GM21529 (cell line): ENCODE measurements around the gene UGGT2.
"Not testable (repeated sequence)": the region's sequence is repeated elsewhere in the genome, so short reads cannot be mapped to it uniquely, and the experiment has no call there.

Experiments
- ATAC-seq: cut with Tn5 transposase; IDR thresholded peaks from one replicate; pipeline ENCODE4 v1.9.1; 2021; ENCODE audit not compliant: unreplicated experiment

The UGGT2 gene

DNA sequence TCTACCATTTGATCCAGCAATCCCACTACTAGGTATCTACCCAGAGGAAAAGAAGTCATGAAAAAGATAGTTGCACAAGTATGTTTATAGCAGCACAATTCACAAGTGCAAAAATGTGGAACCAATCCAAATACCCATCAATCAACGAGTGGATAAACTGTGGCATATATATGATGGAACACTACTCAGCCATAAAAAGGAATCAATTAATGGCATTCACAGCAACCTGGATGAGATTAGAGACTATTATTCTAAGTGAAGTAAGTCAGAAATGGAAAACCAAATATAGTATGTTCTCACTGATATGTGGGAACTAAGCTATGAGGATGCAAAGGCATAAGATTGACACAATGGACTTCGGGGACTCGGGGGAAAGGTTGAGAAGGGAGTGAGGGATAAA, 1.3 kb downstream of the UGGT2 start:
- not testable (repeated sequence) for ATAC-seq

DNA sequence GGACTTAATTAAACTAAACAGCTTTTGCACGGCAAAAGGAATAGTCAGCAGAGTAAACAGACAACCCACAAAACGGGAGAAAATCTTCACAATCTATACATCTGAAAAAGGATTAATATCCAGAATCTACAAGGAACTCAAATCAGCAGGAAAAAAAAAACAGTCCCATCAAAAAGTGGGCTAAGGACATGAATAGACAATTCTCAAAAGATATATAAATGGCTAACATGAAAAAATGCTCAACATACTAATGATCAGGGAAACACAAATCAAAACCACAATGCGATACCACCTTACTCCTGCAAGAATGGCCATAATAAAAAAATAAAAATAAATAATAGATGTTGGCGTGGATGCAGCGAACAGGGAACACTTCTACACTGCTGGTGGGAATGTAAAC, 1.7 kb downstream of the UGGT2 start:
- not testable (repeated sequence) for ATAC-seq

DNA sequence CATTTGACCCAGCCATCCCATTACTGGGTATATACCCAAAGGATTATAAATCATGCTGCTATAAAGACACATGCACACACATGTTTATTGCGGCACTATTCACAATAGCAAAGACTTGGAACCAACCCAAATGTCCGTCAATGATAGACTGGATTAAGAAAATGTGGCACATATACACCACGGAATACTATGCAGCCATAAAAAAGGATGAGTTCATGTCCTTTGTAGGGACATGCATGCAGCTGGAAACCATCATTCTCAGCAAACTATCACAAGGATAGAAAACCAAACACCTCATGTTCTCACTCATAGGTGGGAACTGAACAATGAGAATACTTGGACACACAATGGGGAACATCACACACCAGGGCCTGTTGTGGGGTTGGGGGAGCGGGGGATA, 2.2 kb downstream of the UGGT2 start:
- ATAC-seq, result not testable (repeated sequence)

DNA sequence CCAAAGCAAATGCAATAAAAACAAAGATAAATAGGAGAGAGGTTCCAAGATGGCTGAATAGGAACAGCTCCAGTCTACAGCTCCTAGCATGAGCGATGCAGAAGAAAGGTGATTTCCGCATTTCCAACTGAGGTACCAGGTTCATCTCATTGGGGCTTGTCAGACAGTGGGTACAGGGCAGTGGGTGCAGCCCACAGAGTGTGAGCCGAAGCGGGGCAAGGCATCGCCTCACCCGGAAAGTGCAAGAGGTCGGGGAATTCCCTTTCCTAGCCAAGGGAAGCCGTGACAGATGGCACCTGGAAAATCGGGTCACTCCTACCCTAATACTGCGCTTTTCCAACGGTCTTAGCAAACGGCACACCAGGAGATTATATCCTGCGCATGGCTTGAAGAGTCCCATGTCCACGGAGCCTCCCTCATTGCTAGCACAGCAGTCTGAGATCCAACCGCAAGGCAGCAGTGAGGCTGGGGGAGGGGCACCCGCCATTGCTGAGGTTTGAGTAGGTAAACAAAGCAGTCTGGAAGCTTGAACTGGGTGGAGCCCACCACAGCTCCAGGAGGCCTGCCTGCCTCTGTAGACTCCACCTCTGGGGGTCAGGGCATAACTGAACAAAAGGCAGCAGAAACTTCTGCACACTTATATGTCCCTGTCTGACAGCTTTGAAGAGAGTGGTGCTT, 6.6 kb downstream of the UGGT2 start:
- not testable (repeated sequence) for ATAC-seq

DNA sequence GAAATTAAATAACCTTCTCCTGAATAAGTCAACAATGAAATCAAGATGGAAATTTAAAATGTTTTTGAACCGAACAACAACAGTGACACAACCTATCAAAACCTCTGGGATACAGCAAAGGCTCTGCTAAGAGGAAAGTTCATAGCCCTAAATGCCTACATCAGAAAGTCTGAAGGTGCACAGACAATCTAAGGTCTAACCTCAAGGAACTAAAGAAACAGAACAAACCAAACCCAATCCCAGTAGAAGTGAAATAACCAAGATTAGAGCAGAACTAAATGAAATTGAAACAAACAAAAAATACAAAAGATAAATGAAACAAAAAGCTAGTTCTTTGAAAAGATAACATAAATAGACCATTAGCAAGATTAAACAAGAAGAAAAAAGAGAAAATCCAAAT, 9.0 kb downstream of the UGGT2 start:
- ATAC-seq, result no peak

DNA sequence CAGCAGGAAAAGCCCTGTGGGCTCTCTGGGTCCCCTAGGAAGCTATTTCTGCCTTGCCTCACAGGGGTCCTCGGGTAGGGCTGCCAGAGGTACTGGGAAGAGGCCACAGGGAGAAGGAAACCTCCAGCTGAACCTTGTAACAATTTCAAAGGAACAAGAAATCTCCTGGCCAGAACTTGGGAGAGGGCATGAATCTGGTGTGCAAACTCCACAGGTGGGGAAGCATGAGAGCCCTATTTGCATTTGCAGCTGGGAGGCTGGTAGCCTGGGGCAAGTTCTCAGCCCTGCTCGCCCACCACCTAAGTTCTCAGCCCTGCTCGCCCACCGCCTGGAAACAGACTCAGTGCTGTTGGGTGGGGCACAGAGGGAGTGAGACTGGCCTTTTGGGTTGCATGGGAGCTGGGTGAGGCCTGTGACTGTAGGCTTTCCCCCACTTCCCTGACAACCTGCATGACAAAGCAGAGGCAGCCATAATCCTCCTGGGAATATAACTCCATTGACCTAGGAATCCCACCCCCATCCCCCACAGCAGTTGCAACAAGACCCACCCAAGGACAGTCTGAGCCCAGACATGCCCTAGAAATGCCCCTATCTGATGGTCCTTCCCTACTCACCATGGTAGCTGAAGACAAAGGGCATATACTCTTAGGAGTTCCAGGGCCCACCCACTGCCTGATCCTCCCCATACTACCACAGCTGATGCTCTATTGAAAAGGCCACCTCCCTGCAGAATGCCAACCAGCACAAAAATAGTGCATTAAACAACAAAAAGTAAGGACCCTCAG, 11.7 kb downstream of the UGGT2 start:
- no peak for ATAC-seq

DNA sequence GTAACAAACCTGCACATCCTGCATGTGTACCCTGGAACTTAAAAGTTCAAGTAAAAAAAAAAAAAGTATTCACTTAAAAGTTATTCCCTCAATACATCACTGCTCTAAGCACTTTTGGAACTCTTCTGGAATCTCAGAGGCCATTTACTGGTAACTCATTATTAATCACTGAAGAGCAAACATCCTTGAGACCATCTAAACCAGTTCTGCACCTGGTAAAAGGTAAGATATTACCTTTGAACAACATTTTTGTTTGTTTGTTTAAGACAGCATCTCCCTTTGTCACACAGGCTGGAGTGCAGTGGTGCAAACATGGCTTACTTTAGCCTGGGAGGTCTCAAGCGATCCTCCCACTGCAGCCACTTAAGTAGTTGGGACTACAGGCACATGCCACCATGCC, 16.7 kb downstream of the UGGT2 start:
- no peak for ATAC-seq

DNA sequence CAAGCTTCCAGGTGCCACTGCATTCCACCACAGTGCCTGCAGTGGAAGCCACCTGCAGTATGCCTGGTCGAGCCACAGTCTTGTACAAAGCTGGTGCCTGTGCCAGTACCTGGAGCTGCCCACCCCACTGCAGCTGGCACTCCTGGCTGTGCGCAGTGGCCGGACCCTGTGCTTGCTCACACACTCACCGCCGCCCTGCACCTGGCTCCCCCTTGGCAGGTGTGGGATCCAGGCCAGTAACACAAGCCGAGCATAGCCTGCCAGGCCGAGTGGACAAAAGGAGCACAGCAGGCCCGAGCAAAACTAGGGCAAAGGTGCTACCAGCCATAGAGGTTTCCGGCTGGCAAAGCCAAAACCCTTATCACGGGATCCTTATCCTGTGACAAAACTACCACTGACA, 18.5 kb downstream of the UGGT2 start:
- ATAC-seq, result no peak

DNA sequence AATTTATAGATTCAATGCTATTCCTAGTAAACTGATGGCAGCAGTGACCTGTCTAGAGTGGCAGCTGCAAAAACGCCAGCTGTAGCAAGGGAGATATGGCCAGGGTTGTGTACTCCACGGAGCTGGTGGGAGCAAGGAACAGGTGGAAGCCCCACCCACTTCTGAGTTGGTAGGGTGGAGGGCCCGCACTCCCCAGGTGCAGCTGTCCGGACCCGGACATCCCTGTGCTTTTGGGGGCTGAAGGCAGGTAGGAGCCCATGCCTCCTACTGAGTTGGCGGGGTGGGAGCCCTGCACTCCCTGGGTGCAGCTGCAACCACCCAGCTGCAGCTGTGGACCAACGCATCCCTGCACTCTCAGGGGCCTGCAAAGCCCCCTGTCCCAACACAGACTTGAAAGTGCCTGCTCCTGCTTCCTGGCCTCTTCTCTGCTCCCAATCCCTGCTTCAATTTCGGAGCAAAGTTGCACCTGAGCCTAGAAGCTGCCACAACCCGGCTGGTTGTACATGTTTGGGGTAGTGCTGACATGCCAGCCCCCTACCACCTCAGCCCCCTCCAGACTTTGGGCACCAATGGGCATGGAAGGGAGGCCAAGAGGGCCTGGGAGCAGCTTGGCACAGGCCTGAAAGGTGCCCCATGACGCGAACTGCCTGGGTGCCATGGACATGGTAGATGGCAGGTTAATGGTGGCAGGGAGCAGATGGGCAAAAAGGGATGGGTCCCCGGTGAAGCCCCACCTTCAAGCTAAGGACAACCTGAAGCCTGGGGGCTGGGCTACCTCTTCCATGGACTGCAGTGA, 19.8 kb downstream of the UGGT2 start:
- no peak for ATAC-seq

DNA sequence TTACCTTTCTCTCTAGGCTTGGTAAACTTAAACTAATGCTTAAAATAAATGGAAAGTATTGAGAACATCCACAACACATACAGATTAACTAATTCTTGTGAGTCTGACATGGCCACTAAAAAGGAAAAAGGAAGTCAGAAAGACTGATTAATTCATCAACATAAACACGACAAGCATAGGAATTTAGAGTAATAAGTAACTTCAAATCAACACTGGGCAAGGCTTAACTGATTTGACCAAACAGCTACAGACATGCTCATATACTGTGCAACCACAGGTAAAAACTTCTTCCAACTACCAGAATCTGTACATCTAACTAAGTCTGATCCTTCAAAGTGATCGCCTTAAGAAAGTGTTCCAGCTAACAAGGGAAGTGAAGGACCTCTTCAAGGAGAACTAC, 20.5 kb downstream of the UGGT2 start:
- no peak for ATAC-seq

DNA sequence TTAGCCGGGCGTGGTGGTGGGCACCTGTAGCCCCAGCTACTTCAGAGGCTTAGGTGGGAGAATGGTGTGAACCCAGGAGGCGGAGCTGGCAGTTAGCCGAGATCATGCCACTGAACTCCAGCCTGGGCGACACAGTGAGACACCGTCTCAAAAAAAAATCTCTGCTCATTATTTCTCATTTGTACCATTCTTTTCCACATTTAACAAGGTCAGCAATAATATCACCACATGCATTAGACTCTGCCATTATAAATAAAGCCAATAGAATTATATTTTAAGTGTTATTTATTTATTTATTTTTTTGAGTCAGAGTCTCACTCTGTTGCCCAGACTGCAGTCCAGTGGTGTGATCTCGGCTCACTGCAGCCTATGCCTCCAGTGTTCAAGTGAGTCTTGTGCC, 24.2 kb downstream of the UGGT2 start:
- no peak for ATAC-seq

DNA sequence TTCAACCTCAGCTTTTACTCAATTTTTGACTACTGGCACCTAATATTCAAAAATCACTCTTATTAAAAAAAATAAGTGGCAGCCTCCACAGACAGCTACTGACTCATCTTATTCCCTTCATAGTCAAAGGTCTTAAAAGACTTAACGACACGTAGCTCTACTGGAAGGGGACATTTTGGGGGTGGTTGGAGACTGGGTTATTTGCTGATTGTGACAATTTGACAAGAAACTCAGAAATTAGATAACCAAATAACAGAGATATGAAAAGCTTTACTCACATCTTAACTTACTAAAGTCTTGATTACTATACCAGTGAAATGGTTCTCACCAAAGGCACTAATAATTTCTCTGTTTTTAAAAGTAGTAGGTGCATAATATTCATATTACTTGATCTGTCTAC, 25.7 kb downstream of the UGGT2 start:
- no peak for ATAC-seq

DNA sequence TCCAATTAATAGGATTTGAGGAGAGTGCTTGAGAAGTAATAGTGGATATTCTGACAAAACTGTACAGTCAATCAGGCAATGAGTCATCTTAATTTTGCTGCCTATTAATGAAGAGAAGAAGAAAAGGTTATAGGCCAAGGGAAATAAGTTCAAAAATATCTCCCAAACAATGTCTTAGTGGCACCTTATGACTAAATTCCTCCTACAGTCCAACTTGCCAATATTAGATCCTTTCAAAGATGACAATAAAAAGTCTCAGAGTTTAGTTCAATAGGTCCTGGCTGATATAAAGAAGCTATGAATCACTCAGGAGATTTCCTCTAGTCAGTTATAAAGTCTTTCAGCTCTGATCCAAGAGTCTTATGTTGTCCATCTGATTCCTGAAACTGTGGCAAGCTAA, 27.9 kb downstream of the UGGT2 start:
- ATAC-seq, result no peak

DNA sequence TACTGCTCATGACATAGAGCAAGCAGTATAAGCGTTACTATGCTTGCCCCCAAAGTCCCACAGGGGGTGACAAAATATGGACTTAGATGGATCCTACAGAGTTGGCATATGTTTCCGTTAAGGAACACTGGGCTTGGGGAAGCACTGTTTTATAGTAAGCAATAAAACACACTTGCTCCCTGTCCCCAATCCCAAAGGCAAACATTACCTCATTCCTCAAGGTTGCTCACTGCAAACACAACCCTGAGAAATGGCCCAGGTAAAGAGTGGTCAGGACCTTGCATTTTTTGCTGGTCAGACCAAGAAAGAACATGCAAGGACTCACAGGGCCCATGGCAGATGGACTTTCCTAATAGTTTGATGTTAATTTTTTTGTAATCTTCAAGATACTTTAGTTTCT, 32.3 kb downstream of the UGGT2 start:
- no peak for ATAC-seq

DNA sequence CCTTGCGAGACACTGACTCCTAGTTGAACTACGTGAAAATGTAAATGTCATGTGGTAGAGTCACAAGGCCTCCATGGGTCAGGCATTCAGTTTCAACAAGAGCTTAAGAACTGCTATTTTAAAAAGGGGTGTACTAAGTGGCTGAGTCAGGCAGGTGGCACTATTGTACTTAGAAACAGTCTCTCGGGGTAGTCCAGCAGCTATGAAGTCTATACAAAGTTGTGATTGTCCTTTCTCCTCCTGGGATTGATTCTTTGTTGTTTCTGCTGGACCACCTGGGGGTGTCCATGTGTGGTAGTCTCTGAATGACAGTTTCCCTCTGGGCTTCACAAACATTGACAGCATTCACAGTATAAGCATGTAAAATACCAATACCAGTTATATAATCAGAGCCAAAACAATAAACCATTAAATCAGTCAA, 33.0 kb downstream of the UGGT2 start:
- peak; percentile 95 for ATAC-seq

DNA sequence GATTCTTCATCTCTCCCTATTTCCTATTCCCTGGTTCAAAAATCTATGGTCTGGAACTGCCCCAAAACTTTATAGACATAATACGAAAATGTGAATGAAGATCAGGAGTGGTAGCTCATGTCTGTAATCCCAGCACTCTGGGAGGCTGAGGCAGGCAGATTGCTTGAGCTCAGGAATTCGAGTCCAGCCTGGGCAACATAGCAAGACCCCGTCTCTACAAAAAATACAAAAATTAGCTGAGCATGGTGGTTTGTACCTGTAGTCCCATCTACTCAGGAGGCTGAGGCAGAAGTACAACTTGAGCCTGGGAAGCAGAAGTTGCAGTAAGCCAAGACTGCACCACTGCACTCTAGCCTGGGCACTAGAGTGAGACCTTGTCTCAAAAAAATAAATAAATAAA, 35.1 kb downstream of the UGGT2 start:
- ATAC-seq, result no peak

DNA sequence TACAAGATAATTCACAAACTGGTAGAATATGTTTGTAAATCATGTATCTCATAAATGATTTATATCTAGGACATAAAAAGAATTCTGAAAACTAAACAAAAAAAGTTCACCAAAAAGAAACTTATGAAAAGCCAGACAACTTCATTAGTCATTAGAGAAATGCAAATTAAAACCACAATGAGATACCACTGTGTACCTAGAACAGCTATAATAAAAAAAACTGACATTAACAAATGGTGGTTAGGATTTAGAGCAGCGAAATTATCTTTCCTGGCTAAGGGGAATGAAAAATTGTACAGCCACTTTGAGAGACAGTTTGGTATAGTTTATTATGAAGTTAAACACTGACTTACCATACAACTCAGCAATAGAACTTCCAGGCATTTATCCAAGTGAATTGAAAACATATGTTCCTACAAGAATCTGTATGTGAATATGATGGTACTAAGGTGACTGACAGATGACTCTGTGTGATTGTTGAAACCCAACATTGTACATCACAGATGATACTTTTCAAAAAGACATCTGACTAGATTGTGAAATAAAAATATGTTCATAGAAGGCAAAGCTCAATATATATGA, 41.8 kb downstream of the UGGT2 start:
- ATAC-seq, result no peak

DNA sequence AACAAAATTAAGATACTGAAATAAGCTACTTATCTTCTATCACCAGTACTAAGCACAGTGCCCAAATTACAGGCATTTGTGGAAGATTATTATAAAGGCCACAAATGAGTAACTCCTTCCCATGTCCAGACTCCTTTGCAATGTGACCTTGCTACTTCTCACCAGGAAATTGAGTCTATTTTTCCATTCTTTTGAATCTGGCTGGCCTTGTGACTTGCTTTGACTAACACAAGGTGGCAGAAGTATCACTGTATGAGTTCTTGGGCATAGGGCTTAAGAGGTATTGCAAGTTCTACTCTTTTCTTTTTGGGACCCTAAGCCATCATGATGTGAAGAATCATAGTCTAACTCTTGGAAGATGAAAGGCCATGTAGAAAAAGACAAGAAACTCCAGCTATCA, 49.9 kb downstream of the UGGT2 start:
- no peak for ATAC-seq

DNA sequence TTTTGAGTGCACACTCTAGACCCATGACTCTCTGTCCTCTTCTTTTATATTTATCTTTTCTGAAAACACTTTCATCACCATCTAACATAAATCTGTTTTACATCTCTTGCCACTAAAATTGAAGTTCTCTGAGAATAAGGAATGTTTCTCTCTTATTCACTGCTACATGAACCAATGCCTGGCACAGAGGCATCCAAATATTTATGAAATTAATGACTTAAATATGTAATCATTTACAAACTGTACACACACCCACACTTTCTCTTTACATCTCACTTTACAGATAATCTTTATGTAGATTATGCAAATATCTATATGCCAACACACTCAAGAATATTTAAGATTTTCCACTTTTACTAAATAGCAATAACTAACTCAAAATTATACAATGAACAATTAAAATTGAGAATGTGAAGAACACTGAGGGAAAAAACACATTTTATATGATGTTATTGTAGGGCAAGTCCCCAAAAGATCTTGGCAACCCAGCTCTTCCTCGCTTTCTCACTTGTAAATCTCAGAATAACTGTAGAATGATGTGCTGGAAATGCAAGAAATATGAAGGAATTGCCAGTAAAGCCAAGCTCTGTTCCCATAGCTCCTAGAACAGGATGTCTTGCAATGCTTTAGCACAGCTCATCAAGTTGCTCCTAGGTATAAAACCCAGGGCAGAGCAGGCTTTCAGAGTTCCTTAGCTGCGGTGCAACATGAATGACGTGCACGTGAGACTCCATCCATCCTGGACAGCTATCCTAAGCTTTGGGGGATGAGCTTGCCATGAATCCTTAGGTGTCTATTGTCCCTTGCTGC, 50.7 kb downstream of the UGGT2 start:
- ATAC-seq, result no peak

DNA sequence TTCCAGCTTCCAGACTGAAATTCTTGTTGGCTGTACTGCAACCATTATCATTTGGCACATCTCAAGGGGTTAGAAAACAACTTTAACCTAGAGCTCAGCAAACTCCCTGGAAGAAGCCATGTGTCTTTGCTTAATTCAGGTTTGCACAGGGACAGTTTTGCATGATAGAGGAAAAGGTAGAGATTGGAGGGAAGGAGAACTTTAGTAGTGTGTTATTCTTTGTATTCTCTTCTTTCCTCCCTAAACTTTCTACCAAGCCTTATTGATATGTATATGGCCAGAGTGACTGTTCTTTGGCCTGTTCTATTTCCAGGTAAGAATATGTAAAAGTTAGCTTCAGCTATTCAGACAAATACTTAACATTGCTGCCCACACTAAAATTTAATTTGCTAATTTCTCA, 53.1 kb downstream of the UGGT2 start:
- no peak for ATAC-seq

DNA sequence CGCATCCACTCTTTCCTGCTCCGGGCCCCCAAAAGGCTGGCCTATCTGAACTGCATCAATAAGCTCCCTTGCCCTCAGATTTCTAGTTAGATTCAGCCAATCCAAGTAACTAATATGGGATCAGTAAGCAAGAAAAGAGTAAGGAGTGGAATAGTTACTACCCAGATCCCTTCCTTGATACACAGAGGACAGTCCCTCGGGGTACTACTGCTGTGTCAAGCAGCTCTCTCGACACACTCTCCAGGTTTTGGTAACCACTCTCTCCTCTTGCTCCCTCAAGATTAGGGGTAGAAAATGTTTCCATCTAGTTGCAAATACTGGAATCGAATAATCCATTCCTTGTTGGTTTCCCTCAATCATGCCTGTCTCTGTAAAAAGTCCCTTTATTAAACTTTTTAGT, 65.4 kb downstream of the UGGT2 start:
- ATAC-seq, result no peak
